ENCODE data around the gene STIP1.

STIP1 gene

DNA sequence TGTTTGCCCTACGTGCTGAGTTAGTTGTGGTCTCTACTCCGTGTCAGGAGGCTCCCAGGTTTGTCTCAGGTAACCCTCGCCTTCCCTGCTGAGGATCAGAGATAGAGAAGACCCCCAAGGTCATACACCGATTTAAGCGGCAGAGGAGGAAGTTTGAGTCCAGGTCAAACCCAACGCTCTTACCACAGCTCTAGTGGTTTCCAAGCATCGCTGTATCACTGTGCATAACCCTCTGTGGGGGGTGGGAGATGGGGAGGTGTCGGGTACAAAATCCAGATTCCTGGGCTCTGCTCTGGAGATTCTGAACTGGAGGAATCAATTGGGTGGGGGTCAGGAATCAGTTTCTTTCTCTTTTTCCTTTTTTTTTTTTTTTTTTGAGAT, 45.0 kb downstream of the STIP1 start:
- POLR2A ChIA-PET, result no interaction called here
- H3K4me3 ChIP-seq (ENCODE audit: low read depth, low read length), result peak overlapping the region; percentile 81
- no peak for DNase-seq (ENCODE audit: low read depth, low spot score)
- no peak for TF ChIP-seq CTCF (IDR thresholded peaks at IDR 0.05; ENCODE audit: insufficient read depth, low read length, missing control alignments)
- CTCF ChIA-PET, result interaction anchor here (1.1 to 3.2 kb wide), 3 partner anchors 25 to 71 kb away, joined by 3 to 10 read pairs (median 7); partner anchors contain the start of gene FERMT3

- ChIA-PET CTCF (interaction anchor here (1.1 to 3.2 kb wide), 4 partner anchors 20 to 71 kb away, joined by 3 to 12 read pairs (median 8); partner anchors contain the start of genes FERMT3 and PLCB3), POLR2A (interaction anchor here (0.7 to 0.9 kb wide), 2 partner anchors 10 to 18 kb away, joined by 3 read pairs; no protein-coding TSS in a partner anchor)
- no peak overlapping the region; the same call in 1 of the 2 replicates for H3K4me3 ChIP-seq (ENCODE audit: low read depth, low read length)
- no peak for DNase-seq (ENCODE audit: low read depth, low spot score)
- no peak for TF ChIP-seq CTCF (IDR thresholded peaks at IDR 0.05; ENCODE audit: insufficient read depth, low read length, missing control alignments)
These were observed 45.6 kb downstream of the STIP1 start for GRCh38 chr11:64231546-64231945.

DNA sequence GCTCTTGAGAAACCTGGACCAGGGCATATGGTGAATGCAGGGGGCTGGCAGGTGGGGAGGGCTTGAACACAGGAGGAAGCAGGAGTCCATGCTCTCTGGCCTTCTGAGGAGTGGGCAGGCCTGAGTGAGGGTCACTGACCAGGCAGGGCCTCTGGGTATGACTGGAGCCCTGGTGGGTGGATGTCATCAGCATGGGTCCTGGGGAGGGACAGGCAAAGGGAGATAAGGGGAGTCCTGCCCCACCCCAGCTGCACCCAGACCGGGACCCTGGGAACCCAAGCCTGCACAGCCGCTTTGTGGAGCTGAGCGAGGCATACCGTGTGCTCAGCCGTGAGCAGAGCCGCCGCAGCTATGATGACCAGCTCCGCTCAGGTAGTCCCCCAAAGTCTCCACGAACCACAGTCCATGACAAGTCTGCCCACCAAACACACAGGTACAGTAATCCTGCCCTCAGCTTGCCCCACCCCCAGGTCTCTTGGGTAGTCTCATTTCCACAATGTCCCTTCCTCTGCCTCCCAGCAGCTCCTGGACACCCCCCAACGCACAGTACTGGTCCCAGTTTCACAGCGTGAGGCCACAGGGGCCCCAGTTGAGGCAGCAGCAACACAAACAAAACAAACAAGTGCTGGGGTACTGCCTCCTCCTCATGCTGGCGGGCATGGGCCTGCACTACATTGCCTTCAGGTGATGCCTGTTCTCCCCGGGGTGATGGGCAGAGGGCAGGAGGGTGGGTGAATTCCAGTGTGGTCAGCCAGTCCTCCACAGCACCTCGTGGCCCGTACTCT, 46.4 kb downstream of the STIP1 start:
- ChIA-PET POLR2A (interaction anchor here (0.7 to 1.1 kb wide), 3 partner anchors 9 to 17 kb away, joined by 3 to 5 read pairs (median 3); no protein-coding TSS in a partner anchor), CTCF (interaction anchor here (0.9 to 3.2 kb wide), 6 partner anchors 9 to 70 kb away, joined by 3 to 12 read pairs (median 6); partner anchors contain the start of genes FERMT3, FKBP2 and PLCB3)
- H3K4me3 ChIP-seq (ENCODE audit: low read depth, low read length), result no peak overlapping the region
- TF ChIP-seq CTCF (IDR thresholded peaks at IDR 0.05; ENCODE audit: insufficient read depth, low read length, missing control alignments), result no peak
- DNase-seq (ENCODE audit: low read depth, low spot score), result no peak

- no peak for TF ChIP-seq CTCF (IDR thresholded peaks at IDR 0.05; ENCODE audit: insufficient read depth, low read length, missing control alignments)
- no peak overlapping the region for H3K4me3 ChIP-seq (ENCODE audit: low read depth, low read length)
- ChIA-PET CTCF (interaction anchor here (0.9 to 2.0 kb wide), 4 partner anchors 8 to 29 kb away, joined by 3 to 12 read pairs (median 4); partner anchors contain the start of genes FERMT3, FKBP2 and PLCB3), POLR2A (interaction anchor here (0.6 to 1.1 kb wide), 2 partner anchors 13 to 177 kb away, joined by 3 to 5 read pairs; no protein-coding TSS in a partner anchor)
- no peak for DNase-seq (ENCODE audit: low read depth, low spot score)
These were observed 47.0 kb downstream of the STIP1 start for GRCh38 chr11:64232967-64233315.

- peak within 1 kb of the TSS; percentile 66 for H3K4me3 ChIP-seq (ENCODE audit: low read depth, low read length)
- ChIA-PET POLR2A (no interaction called here), CTCF (interaction anchor here (1.4 kb wide), 1 partner anchor 30 kb away, joined by 5 read pairs; no protein-coding TSS in a partner anchor)
- TF ChIP-seq CTCF (IDR thresholded peaks at IDR 0.05; ENCODE audit: insufficient read depth, low read length, missing control alignments), result no peak
- no peak for DNase-seq (ENCODE audit: low read depth, low spot score)
These were observed 48.1 kb downstream of the STIP1 start, which contains the start of gene VEGFB for GRCh38 chr11:64233913-64234586. VEGFB (plus strand) TSS chr11:64234584; CDS start chr11:64234834, 250 bp downstream.

All from AG04449 (cell line).